PC-9 (cell line): ENCODE results near the gene GHR. TPM values are rescaled to one million over a fixed set of nuclear protein-coding genes. Genes with fewer than 3 reads are reported as not detected.

Experiments
- BruUV-seq: library from RNA; stranded (reverse); fragments of 400-500 nt; replicated peaks from 2 replicates; lab custom pipeline; 2021; lab: Mats Ljungman, UMichigan
- CTCF ChIA-PET: fragments of 300-600 bp; sonication (Branson Sonifier 250); formaldehyde crosslinking; loops from one replicate; lab custom pipeline; 2022; ENCODE audit warnings: antibody characterized with exemption; lab: Charles Lee
- POLR2A ChIA-PET: fragments of 300-600 bp; sonication (Branson Sonifier 250); formaldehyde crosslinking; loops from one replicate; lab custom pipeline; 2022; ENCODE audit warnings: antibody characterized with exemption; ENCODE audit not compliant: unreplicated experiment; lab: Charles Lee
- DNase-seq, 2 experiments: peaks; one replicate each; pipeline versions ENCODE4 v3.0.0 to v3.0.0-alpha.2; 2015 to 2022; ENCODE audit warnings: mixed read lengths in 1 of 2
- H2AFZ ChIP-seq: fragments of 200-600 bp; sonication (generic); 2 replicates; pipeline ENCODE4 v1.8.1; 2017; ENCODE audit warnings: antibody characterized with exemption
- H3F3A ChIP-seq: fragments of 200-600 bp; sonication (generic); 2 replicates; pipeline ENCODE4 v1.8.1; 2017; ENCODE audit warnings: antibody characterized with exemption, mild to moderate bottlenecking, low read depth; ENCODE audit not compliant: insufficient read depth
- H3K27ac ChIP-seq: fragments of 200-600 bp; sonication (generic); 2 replicates; pipeline ENCODE4 v1.6.1; 2016; ENCODE audit warnings: mixed run types
- H3K27me3 ChIP-seq: fragments of 200-600 bp; sonication (generic); 2 replicates; pipeline ENCODE4 v1.6.1; 2016; ENCODE audit warnings: low read depth, mixed run types; ENCODE audit not compliant: insufficient read depth
- H3K36me3 ChIP-seq: fragments of 200-600 bp; sonication (generic); 2 replicates; pipeline ENCODE4 v1.6.1; 2016; ENCODE audit warnings: low read depth, mixed run types
- H3K4me1 ChIP-seq: fragments of 200-600 bp; sonication (generic); replicated peaks from 2 replicates; pipeline ENCODE4 v1.6.1; 2016; ENCODE audit warnings: mixed run types; ENCODE audit not compliant: insufficient read depth
- H3K4me2 ChIP-seq: fragments of 200-600 bp; sonication (generic); 2 replicates; pipeline ENCODE4 v1.6.1; 2017; ENCODE audit warnings: mixed run types
- H3K4me3 ChIP-seq: fragments of 200-600 bp; sonication (generic); 2 replicates; pipeline ENCODE4 v1.6.1; 2016; ENCODE audit warnings: mixed run types
- H3K79me2 ChIP-seq: fragments of 200-600 bp; sonication (generic); 2 replicates; pipeline ENCODE4 v1.6.1; 2017; ENCODE audit warnings: low read depth, mixed run types
- H3K9me2 ChIP-seq: fragments of 200-600 bp; sonication (generic); 2 replicates; pipeline ENCODE4 v1.8.1; 2017; ENCODE audit warnings: mild to moderate bottlenecking; ENCODE audit not compliant: insufficient read depth
- H3K9me3 ChIP-seq: fragments of 200-600 bp; sonication (generic); 2 replicates; pipeline ENCODE4 v1.8.1; 2016; ENCODE audit warnings: low read depth; ENCODE audit not compliant: insufficient read depth
- H4K20me1 ChIP-seq: fragments of 200-600 bp; sonication (generic); 2 replicates; pipeline ENCODE4 v1.8.1; 2017; ENCODE audit not compliant: insufficient read depth
- EZH2 ChIP-seq: fragments of 200-600 bp; sonication (generic); IDR thresholded peaks from 2 replicates; pipeline ENCODE4 v1.8.0; 2017; ENCODE audit warnings: antibody characterized with exemption, low read depth
- intact Hi-C: fragments of 100-400 bp; cut with micrococcal nuclease; formaldehyde crosslinking; loops from one replicate; pipeline ENCODE4 v1.10.0; 2022; ENCODE audit not compliant: unreplicated experiment
- total RNA-seq: library from RNA; stranded (reverse); gene quantifications from 2 replicates; pipeline ENCODE4 v1.2.3, GENCODE V29; 2021
- TF ChIP-seq, protein P1 (sequence below): fragments of 200-600 bp; sonication (generic); conservative IDR thresholded peaks from 2 replicates; pipeline ENCODE4 v1.6.1; 2017; ENCODE audit warnings: mixed run types, antibody characterized with exemption, mild to moderate bottlenecking, moderate library complexity

The GHR gene
- total RNA-seq, 1 experiment from 2014 or later, result not detected

DNA sequence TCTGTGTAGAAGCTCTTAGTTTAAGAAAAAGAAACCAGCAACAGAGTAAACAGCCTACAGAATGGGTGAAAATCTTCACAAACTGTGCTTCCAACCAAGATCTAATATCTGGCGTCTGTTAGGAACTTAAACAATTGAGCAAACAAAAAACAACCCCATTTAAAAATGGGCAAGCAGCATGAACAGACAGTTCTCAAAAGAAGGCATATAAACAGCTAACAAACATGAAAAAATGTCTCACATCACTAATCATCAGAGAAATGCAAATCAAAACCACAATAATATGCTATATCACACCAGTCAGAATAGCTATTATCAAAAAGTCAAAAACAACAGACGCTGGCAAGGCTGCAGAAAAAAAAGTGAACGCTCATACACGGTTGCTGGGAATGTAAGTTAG is 249.7 kb downstream of the GHR start:
- Histone ChIP-seq H2AFZ (no peak overlapping the region), H3K9me3 (no peaks in the 10 kb centered on the region), H3F3A (no peaks in the 10 kb centered on the region), H3K27me3 (no peaks in the 10 kb centered on the region), H3K4me3 (no peak overlapping the region), H3K4me2 (no peak overlapping the region), H3K27ac (no peak overlapping the region), H3K9me2 (no peaks in the 10 kb centered on the region), H4K20me1 (no peaks in the 10 kb centered on the region), H3K4me1 (no peaks in the 10 kb centered on the region), H3K36me3 (no peaks in the 10 kb centered on the region), H3K79me2 (no peaks in the 10 kb centered on the region)
- intact Hi-C loops, result no loop called here
- POLR2A ChIA-PET, result no interaction called here
- DNase-seq, result no peak
- no TSS peak for BruUV-seq
- TF ChIP-seq EZH2, result no peak
- TF ChIP-seq, protein P1, sequence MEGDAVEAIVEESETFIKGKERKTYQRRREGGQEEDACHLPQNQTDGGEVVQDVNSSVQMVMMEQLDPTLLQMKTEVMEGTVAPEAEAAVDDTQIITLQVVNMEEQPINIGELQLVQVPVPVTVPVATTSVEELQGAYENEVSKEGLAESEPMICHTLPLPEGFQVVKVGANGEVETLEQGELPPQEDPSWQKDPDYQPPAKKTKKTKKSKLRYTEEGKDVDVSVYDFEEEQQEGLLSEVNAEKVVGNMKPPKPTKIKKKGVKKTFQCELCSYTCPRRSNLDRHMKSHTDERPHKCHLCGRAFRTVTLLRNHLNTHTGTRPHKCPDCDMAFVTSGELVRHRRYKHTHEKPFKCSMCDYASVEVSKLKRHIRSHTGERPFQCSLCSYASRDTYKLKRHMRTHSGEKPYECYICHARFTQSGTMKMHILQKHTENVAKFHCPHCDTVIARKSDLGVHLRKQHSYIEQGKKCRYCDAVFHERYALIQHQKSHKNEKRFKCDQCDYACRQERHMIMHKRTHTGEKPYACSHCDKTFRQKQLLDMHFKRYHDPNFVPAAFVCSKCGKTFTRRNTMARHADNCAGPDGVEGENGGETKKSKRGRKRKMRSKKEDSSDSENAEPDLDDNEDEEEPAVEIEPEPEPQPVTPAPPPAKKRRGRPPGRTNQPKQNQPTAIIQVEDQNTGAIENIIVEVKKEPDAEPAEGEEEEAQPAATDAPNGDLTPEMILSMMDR, result no peak
- CTCF ChIA-PET, result no interaction called here

DNA sequence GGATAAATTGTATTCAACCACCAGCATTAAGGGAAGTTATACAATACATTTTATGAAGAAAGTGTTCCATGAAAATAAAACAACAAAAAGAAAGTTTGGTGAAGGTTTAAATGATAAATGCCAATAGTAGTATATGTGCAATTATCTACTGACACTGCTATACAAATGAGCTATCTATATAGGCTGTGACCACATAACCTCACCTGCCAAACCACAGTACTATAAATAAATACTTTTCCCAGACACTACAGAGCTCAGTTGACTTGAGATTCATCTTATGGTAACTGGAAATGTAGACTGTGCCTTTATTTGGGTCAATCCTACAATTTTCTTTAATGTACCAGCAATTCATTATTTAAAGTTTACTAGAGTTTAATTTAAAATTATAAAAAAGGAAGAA is 252.4 kb downstream of the GHR start:
- H3K36me3 ChIP-seq, result no peaks in the 10 kb centered on the region
- H3K9me3 ChIP-seq, result no peaks in the 10 kb centered on the region
- no peaks in the 10 kb centered on the region for H3K27me3 ChIP-seq
- no TSS peak for BruUV-seq
- H3K4me3 ChIP-seq, result no peak overlapping the region
- ChIA-PET CTCF (no interaction called here), POLR2A (no interaction called here)
- no peaks in the 10 kb centered on the region for H3K4me1 ChIP-seq
- H2AFZ ChIP-seq, result no peak overlapping the region
- no peak overlapping the region for H3K4me2 ChIP-seq
- peak in 1 of 2 experiments; percentile 10 for DNase-seq
- H3K9me2 ChIP-seq, result peaks cover 4% of the 10 kb centered on the region
- H3K27ac ChIP-seq, result no peak overlapping the region
- no peak for TF ChIP-seq EZH2
- TF ChIP-seq, protein P1, result no peak
- H4K20me1 ChIP-seq, result no peaks in the 10 kb centered on the region
- no peaks in the 10 kb centered on the region for H3K79me2 ChIP-seq
- no peaks in the 10 kb centered on the region for H3F3A ChIP-seq
- intact Hi-C loops, result no loop called here

DNA sequence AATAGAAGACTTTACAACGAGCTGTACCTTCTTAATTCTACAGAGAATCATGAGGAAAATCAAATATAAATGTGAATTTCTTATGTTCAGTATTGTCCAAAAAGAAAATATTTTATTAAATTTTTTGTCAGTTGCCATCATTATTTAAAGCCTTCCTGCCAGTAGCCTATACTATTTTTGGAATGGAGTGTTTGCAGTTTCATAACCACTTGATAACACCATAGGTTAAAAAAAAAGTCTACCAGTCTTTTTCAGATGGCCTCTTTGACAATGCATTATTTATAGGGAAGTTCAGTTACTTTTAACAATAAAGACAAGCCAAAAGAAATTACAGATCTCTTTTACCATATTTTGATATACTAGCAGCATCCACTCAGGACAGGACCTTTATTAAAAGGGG is 253.1 kb downstream of the GHR start:
- TF ChIP-seq, protein P1, result no peak
- TF ChIP-seq EZH2, result no peak
- no peaks in the 10 kb centered on the region for H3K4me1 ChIP-seq
- ChIA-PET POLR2A (no interaction called here), CTCF (no interaction called here)
- H2AFZ ChIP-seq, result no peak overlapping the region
- H3K4me3 ChIP-seq, result no peak overlapping the region
- no peaks in the 10 kb centered on the region for H3F3A ChIP-seq
- intact Hi-C loops, result no loop called here
- H3K9me3 ChIP-seq, result no peaks in the 10 kb centered on the region
- H4K20me1 ChIP-seq, result no peaks in the 10 kb centered on the region
- H3K79me2 ChIP-seq, result no peaks in the 10 kb centered on the region
- no peak overlapping the region for H3K27ac ChIP-seq
- no TSS peak for BruUV-seq
- no peaks in the 10 kb centered on the region for H3K27me3 ChIP-seq
- peak in 1 of 2 experiments; percentile 29 for DNase-seq
- H3K4me2 ChIP-seq, result no peak overlapping the region
- H3K9me2 ChIP-seq, result peaks cover 4% of the 10 kb centered on the region
- no peaks in the 10 kb centered on the region for H3K36me3 ChIP-seq
